GM12891 (cell line): Measurements from ENCODE around the gene NAA16.

Source experiments
- POLR2A ChIP-seq: IDR thresholded peaks from 2 replicates; pipeline ENCODE4 v1.6.1; 2011; ENCODE audit warnings: low read depth, low read length, control low read depth
- POLR2AphosphoS5 ChIP-seq: IDR thresholded peaks from 2 replicates; pipeline ENCODE4 v1.6.1; 2011; ENCODE audit warnings: low read depth, low read length, control low read depth
- SPI1 ChIP-seq: IDR thresholded peaks from 2 replicates; pipeline ENCODE4 v1.6.1; 2011; ENCODE audit warnings: low read depth, low read length, control low read depth
- TAF1 ChIP-seq: IDR thresholded peaks from 2 replicates; pipeline ENCODE4 v1.6.1; 2011; ENCODE audit warnings: low read depth, low read length, control low read depth

DNA sequence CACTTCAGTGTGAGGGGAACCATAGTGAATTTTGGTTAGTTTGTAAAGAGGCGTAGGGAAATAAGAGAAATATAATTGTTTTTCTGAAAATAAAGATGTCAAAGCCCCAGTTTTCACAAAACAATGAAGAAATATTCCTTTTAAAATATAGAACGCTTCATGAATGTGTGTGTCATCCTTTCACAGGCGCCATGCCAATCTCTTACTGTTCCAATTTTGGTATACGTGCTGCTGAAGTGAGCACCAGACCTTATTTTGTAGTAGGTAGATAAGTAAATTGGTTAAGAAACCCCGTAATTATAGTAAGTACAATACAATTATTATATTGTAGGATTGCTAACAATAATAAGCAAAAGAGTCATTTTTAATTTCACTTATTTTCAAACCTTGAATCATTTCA lies 43.3 kb downstream of the NAA16 start:
- no peak for TF ChIP-seq POLR2A
- TF ChIP-seq POLR2AphosphoS5 = no peak
- no peak for TF ChIP-seq SPI1
- no peak for TF ChIP-seq TAF1
